GM15510 (cell line): ENCODE measurements around the gene SLC22A12.

Experiments used
- POLR2A ChIP-seq: IDR thresholded peaks from 3 replicates; pipeline ENCODE4 v1.6.1; 2011; ENCODE audit warnings: borderline replicate concordance; ENCODE audit not compliant: insufficient read length; ENCODE audit errors: extremely low read depth

SLC22A12 gene

DNA sequence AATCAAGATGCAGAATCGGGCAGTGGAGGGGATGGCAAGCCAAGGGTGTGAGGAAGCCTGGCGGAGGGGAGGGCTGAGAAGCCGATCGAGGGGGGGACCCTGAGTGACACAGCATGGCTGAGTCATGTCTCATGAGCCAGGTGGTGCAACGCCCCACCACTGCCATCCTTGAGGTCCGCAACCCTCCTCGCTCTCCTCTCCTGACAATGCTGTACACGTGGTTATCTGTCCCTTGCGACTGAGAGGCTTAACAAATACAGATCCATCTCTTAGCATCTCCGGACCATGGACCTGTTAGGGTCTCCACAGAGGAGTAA is 14.2 kb downstream of the SLC22A12 start:
- TF ChIP-seq POLR2A, result no peak

DNA sequence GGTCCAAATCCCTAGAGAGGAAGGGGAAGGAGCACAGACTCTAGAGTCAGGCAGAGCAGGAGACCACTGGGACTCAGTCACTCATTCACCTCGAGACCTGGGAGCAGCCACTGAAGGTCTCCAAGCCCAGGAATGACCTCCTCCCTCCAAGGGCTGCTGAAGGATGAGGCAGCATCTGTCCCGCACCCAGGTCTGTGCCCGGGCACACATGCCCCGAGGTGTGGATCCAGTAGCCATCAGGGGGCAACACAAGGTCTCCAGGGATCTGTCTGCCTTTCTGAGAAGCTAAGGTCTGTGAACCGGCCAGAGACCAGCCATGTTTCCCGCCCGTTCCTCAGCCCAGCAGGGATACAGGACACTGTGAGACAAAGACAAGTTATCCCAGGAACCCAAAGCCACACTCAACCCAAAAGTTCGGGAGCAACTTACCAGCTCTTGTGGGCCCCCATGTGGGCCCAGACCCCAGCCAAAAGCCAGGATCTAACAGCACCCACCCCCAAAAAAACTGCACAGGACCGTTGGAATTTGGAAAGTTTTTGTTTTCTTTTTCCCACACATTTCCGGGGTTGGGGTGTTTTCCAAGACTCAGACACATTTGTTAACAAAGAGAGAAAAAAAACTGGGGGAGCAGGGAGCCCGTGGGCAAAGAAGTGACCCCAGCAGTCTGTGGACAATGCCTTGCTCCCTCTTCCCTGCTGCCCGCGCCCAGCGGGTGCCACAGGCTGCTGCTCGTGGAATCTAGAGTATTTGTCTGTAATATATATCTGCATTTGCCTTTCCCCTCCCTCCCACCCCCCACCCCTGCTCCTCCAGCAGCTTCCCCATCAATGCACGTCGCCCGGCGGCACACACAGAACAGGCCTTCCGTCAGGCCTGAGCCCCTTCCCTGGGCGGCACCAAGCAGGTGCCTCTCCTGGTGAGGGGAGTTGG is 14.9 kb downstream of the SLC22A12 start:
- no peak for TF ChIP-seq POLR2A

DNA sequence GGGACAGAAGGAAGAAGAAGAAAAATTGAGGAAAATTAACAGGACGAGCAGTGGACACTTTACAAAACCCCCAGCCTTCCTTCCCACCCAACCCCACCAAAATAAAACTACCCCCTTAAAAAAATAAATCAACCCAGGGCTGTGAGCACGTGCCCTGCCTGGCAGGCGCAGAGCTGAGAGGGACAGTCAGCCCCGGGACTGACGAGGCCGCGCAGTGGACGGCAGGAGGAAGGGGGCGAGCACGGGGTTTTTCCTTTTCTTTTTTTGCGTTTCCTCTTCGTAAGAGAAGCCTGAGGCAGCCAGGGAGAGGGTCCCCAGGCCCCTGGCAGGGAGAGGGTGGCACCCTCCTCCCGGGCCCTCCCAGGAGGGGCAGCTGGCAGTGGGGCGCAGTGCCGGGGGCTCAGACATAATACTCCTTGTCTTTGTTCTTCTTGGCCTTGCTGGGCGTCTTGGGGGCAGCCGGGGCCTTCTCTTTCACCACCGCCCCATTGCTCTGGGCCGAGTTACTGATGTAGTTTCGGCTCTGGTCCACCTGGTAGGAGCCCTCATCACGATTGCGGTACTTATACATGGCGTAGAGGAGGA is 15.9 kb downstream of the SLC22A12 start:
- TF ChIP-seq POLR2A, result no peak

DNA sequence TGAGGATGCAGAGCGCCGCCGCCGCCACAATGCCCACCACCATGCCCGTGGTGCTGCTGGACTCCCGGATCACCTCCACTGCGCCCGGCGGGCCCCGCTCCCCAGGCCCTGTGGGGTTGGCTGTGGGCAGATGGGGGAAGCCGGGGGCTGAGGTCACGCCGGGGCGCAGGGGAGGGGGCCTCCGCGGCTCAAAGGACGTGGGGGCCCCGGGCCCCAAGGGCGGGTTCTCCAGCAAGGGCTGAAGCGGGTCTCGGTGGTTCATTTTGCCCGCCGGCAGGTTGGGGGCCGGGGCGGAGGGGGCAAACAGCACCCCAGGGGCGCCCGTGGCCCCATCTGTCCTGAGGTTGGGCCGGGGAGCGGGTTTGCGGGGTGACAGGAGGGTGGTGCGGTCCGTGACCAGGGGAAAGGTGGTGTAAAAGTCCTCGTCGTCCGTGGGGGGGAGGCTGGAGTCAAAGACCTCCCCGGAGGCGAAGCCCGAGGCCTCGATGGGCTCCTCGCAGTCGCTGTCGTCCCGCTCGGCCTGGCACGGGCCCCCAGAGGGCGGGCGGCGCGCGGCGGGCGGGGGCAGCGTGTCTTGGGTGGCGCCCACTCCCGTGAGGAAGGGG is 16.5 kb downstream of the SLC22A12 start:
- no peak for TF ChIP-seq POLR2A

DNA sequence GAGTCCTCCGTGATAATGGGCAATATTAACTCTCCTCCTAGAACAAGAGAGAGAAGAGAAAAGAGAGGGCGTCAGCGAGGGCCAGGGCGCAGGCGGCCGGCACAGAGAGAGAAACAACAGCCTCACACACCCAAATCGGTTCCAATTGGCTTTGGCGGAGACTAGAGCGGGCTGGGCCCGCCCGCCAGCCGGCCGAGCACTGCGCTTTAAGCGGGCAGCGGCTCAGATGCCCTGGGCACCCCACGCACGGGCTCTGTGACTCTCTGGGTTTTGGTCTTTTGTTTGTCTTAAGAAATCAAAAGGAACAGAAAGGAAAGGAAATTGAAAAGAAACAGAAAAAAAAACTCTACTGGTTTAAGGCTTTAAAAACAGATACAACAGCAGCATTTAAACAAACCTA is 17.0 kb downstream of the SLC22A12 start:
- no peak for TF ChIP-seq POLR2A

DNA sequence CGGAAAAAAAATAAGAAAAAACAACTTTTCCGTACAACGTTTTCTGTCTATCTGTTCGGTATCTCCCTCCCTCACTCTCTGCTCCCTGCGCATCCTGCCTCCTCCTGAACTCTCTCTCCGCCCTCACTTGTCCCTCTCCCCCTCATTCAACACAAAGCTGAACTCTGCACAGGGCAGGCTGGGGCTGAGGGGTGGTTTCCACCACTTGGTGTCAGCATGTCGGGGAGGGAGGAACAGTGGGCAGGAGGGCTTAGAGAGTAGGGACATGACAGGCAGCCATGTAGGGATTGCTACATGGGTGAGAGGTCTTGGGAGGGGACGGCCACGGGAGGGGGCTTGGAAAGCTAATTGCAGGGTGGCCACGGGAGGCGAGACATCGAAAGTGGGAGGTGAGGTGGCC is 17.6 kb downstream of the SLC22A12 start:
- TF ChIP-seq POLR2A, result no peak

DNA sequence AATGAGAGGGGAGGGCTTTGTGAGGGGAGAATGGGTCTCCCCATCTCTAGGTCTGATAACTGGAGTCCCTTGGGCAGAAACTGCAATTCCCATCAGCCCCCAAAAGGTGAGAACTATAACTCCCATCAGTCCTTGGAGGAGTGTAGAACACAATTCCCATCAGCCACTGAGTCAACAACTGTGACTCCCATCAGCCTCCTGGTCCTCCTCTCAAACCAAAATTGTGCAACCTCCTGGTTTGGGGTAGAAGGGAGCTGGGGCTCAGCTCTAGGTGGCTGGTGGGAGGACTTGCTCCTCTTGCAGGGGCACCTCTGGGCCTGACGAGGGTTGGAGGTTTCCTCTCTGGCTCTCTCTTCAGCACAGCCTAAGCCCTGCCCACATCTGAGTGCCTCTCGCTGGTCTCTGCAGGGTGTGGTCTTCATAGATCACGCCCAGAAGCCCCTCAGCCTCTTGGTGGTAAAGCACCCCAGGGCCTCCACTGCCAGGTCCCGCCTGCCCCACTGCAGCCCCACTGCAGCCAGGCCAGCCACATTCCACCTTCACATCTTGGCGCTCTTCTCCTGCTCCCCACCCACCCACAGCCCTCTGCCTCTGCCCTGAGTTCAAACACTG is 18.5 kb downstream of the SLC22A12 start:
- no peak for TF ChIP-seq POLR2A

DNA sequence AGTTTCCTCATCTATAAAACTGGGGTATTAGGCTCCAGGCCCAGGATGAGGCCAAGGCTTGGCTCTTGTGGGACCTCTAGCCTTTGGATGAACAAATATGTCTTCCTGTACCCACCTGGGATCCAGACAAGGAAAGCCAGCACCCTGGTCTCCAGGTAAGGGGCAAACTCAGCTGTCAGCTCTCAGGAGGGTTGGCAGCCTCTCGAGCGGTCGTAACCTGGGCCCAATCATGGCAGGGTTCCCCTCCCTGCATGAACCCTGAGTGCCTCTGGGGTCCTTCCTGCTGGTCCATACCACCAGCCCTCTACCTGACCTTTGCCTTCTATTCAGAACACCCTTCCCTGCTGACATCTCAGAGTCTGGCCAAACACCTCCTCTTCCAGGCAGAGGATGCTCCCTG is 19.6 kb downstream of the SLC22A12 start:
- TF ChIP-seq POLR2A, result no peak

DNA sequence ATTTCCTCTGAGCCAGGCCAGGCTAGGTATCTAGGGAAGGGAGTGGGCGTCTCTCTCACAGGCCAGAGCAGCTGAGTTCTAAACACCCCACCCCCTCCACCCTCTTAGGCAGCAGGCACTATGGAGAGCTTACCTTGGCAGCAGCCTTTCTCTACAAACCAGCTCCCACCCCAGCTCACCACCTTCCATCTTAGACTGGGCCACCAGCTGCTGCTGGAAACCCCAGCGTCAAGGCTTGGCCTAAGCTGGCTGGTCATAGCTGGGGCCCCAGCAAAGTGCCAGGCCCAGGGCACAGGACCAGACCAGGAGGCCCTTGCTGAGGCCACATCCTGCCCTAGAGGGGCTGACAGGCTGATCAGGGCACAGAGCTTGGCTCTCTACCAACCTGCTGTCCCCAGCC is 20.2 kb downstream of the SLC22A12 start:
- no peak for TF ChIP-seq POLR2A

DNA sequence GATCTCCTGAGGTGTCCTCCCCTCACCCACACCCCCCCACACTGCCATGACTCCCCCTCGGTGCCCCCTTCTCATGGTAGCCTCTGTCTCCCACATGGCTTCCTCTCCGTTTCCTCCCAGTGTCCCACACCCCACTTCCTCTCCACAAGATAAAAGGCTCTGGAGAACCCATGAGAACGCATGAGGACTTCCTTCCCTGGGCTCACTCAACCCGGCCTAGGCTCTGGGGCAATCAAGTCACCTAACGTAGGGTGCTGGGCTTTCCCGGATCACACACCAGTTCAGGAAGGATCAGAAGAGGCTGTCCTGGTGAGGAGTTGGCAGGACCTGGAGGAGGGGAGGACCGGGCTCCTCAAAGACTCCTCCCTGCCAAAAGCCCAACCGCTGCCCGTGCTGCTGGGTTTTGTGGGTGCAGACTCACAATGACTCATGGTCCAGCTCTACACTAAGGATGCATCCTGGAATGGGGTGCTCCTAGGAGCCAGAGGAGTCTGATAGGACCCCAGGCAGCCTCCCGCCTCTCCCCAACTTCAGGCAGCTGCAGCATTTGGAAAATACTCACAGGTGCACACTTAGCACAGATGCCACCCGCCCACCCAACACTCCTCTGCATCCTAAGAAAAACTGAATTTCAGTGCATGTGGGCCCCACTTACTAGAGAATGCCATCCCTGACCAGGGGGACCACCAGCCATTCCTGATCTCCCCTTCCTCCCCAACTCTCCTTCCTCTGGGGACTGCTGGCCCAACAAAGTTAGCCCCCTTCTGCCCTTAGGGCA is 21.0 kb downstream of the SLC22A12 start:
- TF ChIP-seq POLR2A, result no peak

DNA sequence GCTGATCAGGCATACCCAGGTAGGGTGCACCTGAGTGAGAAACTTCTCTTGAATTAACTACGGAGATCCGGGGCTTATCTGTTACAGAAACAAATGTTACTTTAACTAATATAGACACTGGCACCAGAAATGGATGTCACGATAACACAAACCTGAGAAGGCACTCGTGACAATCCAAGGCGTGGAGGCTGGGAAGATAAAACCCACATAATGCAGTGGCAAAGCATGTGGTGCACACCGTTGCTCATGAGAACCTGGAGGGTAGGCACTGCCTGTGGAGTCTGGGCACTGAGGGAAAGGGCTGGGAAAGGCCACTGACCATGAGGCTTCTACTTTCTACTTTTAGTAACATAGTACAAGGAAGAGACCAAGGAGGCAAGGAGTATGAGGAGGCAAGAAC is 22.6 kb downstream of the SLC22A12 start:
- TF ChIP-seq POLR2A, result no peak

DNA sequence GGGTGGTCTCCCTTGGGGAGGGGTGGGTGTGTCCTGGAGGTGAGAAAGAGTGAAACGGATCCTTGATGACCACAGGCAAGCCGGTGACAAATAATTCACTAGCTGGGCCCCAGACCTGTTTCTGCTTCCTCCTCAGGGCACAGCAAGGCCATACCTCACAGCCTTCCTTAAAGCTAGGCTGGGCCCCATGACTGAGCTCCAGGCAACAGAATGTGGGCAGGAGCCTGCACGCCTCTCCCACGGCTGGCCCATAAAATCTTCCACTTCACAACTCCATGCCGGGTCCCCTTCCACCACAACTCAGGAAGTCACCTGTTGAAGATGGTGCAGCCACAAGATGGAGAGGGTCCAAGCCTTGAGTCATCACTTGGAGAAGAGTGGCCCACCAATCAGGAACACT is 23.9 kb downstream of the SLC22A12 start:
- TF ChIP-seq POLR2A, result no peak

DNA sequence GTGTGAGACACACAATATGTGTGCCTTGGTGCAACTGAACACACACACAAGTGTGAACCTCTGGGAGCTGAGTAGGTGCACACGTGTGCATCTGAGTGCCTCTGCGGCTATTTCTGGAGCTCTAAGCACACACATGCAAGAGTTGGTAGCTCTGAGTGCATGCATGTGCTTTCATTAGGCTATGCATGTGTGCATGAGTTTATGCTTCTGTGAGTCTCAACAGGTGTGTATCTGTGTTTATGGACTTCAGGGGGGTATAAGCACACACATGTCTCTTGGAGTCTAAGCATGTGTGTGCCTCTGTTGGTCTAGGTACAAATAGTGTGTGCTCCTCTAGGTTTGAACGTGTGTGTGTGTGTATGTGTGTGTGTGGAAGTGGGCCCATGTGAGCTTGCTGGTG is 25.8 kb downstream of the SLC22A12 start:
- no peak for TF ChIP-seq POLR2A

DNA sequence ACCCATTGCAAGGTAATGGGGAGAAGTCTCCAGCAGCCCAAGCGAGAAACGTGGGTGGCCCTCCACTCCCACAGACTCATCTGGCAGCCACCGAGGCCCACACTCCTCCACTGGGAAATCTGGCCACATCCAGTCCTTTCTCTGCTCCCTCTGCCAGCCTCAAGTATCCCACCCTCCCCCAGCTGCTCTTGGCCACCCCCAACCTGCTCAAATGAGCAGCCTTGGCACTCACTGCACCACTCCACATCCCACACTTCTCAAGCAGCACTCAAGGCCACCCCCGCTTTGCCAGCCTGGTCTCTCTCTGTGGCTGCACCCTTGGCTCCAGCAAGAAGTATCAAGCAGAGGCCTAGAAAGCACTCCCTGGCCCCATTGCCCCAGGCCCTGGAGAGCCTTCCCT is 28.2 kb downstream of the SLC22A12 start:
- no peak for TF ChIP-seq POLR2A
